PC-3 (cell line): Measurements from ENCODE around the gene JKAMP. TPM values are rescaled to one million over a fixed set of nuclear protein-coding genes. Genes with fewer than 3 reads are reported as not detected.

Experiments used
- ATAC-seq: fragments of 200-7000 bp; cut with Tn5 transposase; 2 replicates; pipeline ENCODE4 v1.9.1; 2020; ENCODE audit warnings: mild to moderate bottlenecking, moderate library complexity
- BruUV-seq: library from RNA; stranded (reverse); fragments of 400-500 nt; replicated peaks from 2 replicates; lab custom pipeline; 2021; lab: Mats Ljungman, UMichigan
- CTCF ChIA-PET: fragments of 300-600 bp; sonication (Branson Sonifier 250); formaldehyde crosslinking; loops from one replicate; lab custom pipeline; 2022; ENCODE audit warnings: antibody characterized with exemption; lab: Charles Lee
- POLR2A ChIA-PET: fragments of 300-600 bp; sonication (Branson Sonifier 250); formaldehyde crosslinking; loops from one replicate; lab custom pipeline; 2022; ENCODE audit warnings: antibody characterized with exemption; ENCODE audit not compliant: unreplicated experiment; lab: Charles Lee
- DNase-seq: peaks from one replicate; pipeline ENCODE4 v3.0.0-alpha.2; 2015
- H2AFZ ChIP-seq: fragments of 300-600 bp; sonication (generic); 2 replicates; pipeline ENCODE4 v1.6.0; 2016; ENCODE audit warnings: antibody characterized with exemption, low read length
- H3F3A ChIP-seq: fragments of 300-600 bp; sonication (generic); one replicate; pipeline ENCODE4 v1.6.0; 2017; ENCODE audit warnings: antibody characterized with exemption, low read length, control low read depth, mild to moderate bottlenecking; ENCODE audit not compliant: unreplicated experiment
- H3K27ac ChIP-seq: fragments of 300-600 bp; sonication (generic); 2 replicates; pipeline ENCODE4 v1.5.1; 2016; ENCODE audit warnings: mild to moderate bottlenecking, low read length
- H3K27me3 ChIP-seq: fragments of 300-600 bp; sonication (generic); 2 replicates; pipeline ENCODE4 v1.6.1; 2016; ENCODE audit warnings: low read length, mixed read lengths
- H3K36me3 ChIP-seq: fragments of 300-600 bp; sonication (generic); 2 replicates; pipeline ENCODE4 v1.6.1; 2016; ENCODE audit warnings: low read depth, mixed run types, low read length, mixed read lengths
- H3K4me1 ChIP-seq: fragments of 300-600 bp; sonication (generic); 2 replicates; pipeline ENCODE4 v1.5.1; 2016; ENCODE audit warnings: low read length; ENCODE audit not compliant: insufficient read depth
- H3K4me2 ChIP-seq: fragments of 300-600 bp; sonication (generic); 2 replicates; pipeline ENCODE4 v1.6.0; 2016; ENCODE audit warnings: low read length
- H3K4me3 ChIP-seq: fragments of 300-600 bp; sonication (generic); 2 replicates; pipeline ENCODE4 v1.5.1; 2016; ENCODE audit warnings: mild to moderate bottlenecking, low read length, mixed read lengths
- H3K79me2 ChIP-seq: fragments of 300-600 bp; sonication (generic); 2 replicates; pipeline ENCODE4 v1.6.1; 2017; ENCODE audit warnings: low read length, mixed read lengths
- H3K9ac ChIP-seq: fragments of 300-600 bp; sonication (generic); 2 replicates; pipeline ENCODE4 v1.6.0; 2016; ENCODE audit warnings: mild to moderate bottlenecking, low read length
- H3K9me2 ChIP-seq: fragments of 300-600 bp; sonication (generic); replicated peaks from 2 replicates; pipeline ENCODE4 v1.6.1; 2016; ENCODE audit warnings: mixed run types, low read length, mixed read lengths
- H3K9me3 ChIP-seq: fragments of 300-600 bp; sonication (generic); 2 replicates; pipeline ENCODE4 v1.6.1; 2016; ENCODE audit warnings: low read length, mixed read lengths
- H4K20me1 ChIP-seq: fragments of 300-600 bp; sonication (generic); 2 replicates; pipeline ENCODE4 v1.6.1; 2016; ENCODE audit warnings: low read length, mixed read lengths
- CTCF ChIP-seq: fragments of 300-600 bp; sonication (generic); conservative IDR thresholded peaks from 2 replicates; pipeline ENCODE4 v1.5.1; 2017; ENCODE audit warnings: antibody characterized with exemption, low read depth, mild to moderate bottlenecking, low read length
- EZH2 ChIP-seq: fragments of 300-600 bp; sonication (generic); IDR thresholded peaks from one replicate; pipeline ENCODE4 v1.6.1; 2017; ENCODE audit warnings: antibody characterized with exemption, mild to moderate bottlenecking, low read length; ENCODE audit not compliant: unreplicated experiment
- EZH2phosphoT487 ChIP-seq: fragments of 300-600 bp; sonication (generic); IDR thresholded peaks from 2 replicates; pipeline ENCODE4 v1.6.1; 2018; ENCODE audit warnings: mild to moderate bottlenecking, antibody characterized with exemption, low read length, borderline replicate concordance
- intact Hi-C: fragments of 100-400 bp; cut with micrococcal nuclease; formaldehyde crosslinking; loops from 2 replicates; pipeline ENCODE4 v1.9.0; 2023
- total RNA-seq: library from RNA; depleted of rRNA; stranded (reverse); fragments of >200 nt; gene quantifications from 2 replicates; pipeline ENCODE4 v1.2.3, GENCODE V29; 2014

JKAMP gene
- total RNA-seq, 1 experiment from 2014 or later, result 147 TPM

GRCh38 chr14:59507752-59508103, 23.4 kb downstream of the JKAMP start:
- Histone ChIP-seq H3K4me3 (no peak overlapping the region), H3K79me2 (no peaks in the 10 kb centered on the region), H3K27ac (no peak overlapping the region), H3K9me2 (no peaks in the 10 kb centered on the region), H4K20me1 (no peaks in the 10 kb centered on the region), H3K9me3 (no peaks in the 10 kb centered on the region), H3K36me3 (peaks cover 11% of the 10 kb centered on the region; the same call in 1 of the 2 replicates), H3K9ac (no peak overlapping the region), H3K4me2 (no peak overlapping the region), H3K27me3 (no peaks in the 10 kb centered on the region; the same call in 1 of the 2 replicates), H3K4me1 (peaks cover 7% of the 10 kb centered on the region), H3F3A (no peaks in the 10 kb centered on the region), H2AFZ (no peak overlapping the region)
- no TSS peak for BruUV-seq
- ATAC-seq (peak; percentile 15), DNase-seq (peak; percentile 89)
- ChIA-PET CTCF (interaction anchor here (0.6 to 1.6 kb wide), 6 partner anchors 28 to 390 kb away, joined by 3 to 15 read pairs (median 3); partner anchors contain the start of gene CCDC175), POLR2A (interaction anchor here (0.5 to 0.9 kb wide), 2 partner anchors 20 to 59 kb away, joined by 4 to 6 read pairs; no protein-coding TSS in a partner anchor)
- TF ChIP-seq EZH2phosphoT487, result no peak
- TF ChIP-seq EZH2, result no peak
- TF ChIP-seq CTCF, result no peak
- intact Hi-C loops, result loop anchor here (1.0 to 2.0 kb wide), 3 partner anchors 69 to 677 kb away; partner anchors contain the start of gene CCDC175

GRCh38 chr14:59509101-59509500, 24.8 kb downstream of the JKAMP start:
- no TSS peak for BruUV-seq
- intact Hi-C loops, result no loop called here
- POLR2A ChIA-PET, result interaction anchor here (0.6 kb wide), 1 partner anchor 326 kb away, joined by 4 read pairs; no protein-coding TSS in a partner anchor

More at GRCh38 chr14:59509101-59509500, 24.8 kb downstream of the JKAMP start:
- Histone ChIP-seq H3K27me3 (peaks cover 2% of the 10 kb centered on the region; the same call in 1 of the 2 replicates), H3K79me2 (no peaks in the 10 kb centered on the region), H3K4me2 (no peak overlapping the region), H3K9me3 (no peaks in the 10 kb centered on the region), H4K20me1 (no peaks in the 10 kb centered on the region), H3K36me3 (peaks cover 5% of the 10 kb centered on the region; the same call in 1 of the 2 replicates), H3F3A (no peaks in the 10 kb centered on the region), H3K9me2 (no peaks in the 10 kb centered on the region), H3K4me3 (no peak overlapping the region), H3K4me1 (peaks cover 7% of the 10 kb centered on the region), H2AFZ (no peak overlapping the region), H3K27ac (no peak overlapping the region), H3K9ac (no peak overlapping the region)
- no peak for TF ChIP-seq EZH2phosphoT487
- no peak for TF ChIP-seq EZH2
- TF ChIP-seq CTCF, result no peak
- CTCF ChIA-PET, result no interaction called here
- no peak for ATAC-seq
- DNase-seq, result no peak
